GM21619 (cell line): Measurements from ENCODE around the gene ZNF681.
A peak's percentile ranks its signal among the peaks of the same experiment; 100 is the strongest.
"Not testable (repeated sequence)": the region's sequence is repeated elsewhere in the genome, so short reads cannot be mapped to it uniquely, and the experiment has no call there.

Experiments
- ATAC-seq: cut with Tn5 transposase; IDR thresholded peaks from one replicate; pipeline ENCODE4 v1.9.1; 2021; ENCODE audit not compliant: unreplicated experiment

ZNF681 gene

GRCh38 chr19:23774524-23774971, 15.9 kb upstream of the ZNF681 start:
- ATAC-seq, result no peak

DNA sequence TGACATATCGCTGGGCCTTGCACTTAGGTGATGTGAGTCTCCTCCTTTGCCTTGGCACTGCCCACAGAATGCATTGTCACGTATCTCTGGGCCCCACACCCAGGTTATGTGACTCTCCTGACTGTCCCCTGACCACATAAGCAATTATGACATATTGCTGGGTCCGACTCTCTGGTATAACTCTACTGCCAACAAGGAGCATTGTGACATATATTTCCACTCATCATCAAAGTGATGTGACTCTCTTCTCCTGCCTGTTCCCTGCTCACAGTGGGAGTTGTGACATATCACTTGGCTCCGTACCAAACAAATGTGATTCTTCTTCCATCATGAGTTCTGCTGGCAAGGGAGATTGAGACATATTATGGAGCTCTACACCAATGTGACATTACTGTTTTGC, 15.4 kb upstream of the ZNF681 start:
- no peak for ATAC-seq

DNA sequence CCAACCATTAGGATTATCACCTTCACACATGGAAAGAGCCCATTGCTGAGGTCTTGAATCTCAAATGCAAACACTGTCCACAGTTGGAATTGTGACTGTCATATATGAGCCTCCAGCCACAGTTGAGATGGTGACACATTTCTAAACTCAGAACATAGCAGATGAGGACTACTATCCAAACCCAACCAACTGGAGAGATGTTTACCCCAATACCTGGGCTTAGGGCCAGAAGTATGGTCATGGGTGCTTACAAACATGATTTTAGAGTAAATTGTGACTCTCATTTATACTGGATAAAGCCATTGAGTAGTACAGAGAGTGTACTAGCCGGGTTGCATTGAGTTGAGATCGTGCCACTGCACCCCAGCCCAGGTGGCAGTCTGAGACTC, 14.0 kb upstream of the ZNF681 start:
- no peak for ATAC-seq

DNA sequence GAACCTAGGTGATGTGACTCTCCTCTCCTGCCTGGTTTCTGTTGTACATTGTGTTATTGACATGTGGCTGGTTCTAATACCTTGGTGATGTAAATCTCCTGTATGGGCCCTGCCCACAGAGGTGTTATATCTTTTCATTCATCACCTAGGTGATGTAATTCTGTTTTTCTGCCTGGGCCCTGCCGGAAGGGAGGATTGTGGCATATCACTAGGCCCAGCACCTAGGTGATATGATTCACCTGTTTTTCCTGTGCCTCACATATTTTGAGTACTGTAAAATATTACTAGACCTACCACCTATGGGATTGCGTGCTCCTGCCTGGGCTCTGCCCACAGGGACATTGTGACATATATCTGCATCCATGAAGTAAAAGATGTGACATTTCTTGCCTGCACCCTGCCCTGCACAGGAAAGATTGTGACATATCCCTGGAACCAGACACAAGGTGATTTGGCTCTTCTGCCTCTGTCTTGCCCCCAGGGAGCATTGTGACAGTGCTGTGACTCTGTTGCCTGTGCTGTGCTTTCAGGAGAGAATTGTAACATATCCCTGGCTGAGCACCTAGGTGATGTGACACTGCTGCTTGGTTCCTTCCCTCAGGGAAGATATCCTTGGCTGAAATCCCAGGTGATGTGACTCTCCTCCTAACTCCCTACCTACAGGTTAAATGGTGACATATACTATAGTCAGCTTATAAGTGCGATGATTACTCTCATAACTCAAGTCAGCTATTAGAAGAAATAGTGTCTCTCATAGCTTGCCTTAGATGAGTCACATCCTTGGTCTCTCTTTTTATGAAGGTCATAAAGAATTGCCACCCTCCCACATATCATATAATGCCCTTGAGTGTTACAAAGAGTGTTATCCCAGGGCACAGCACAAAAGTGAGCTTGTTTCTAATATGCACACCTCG, 13.3 kb upstream of the ZNF681 start:
- ATAC-seq, result no peak

DNA sequence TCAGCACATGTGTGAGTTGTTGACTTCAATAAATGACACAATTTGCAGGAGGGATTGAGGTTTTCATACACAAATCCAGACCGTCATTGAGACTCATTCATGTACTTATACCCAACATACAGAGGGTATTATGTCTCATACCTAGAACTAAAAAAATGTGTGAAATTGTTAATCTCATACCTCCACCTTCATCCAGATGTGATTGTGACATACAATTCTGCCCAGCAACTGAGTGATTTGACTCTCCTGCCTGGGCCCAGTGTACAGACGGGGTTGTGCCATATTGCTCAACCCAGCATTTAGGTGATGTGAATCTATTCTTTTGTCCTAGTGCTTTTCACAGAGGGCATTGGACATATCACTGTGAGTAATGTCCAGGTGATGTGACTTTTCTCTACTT, 12.6 kb upstream of the ZNF681 start:
- ATAC-seq, result no peak

GRCh38 chr19:23770672-23771250, 12.1 kb upstream of the ZNF681 start:
- no peak for ATAC-seq

GRCh38 chr19:23769691-23770468, 11.2 kb upstream of the ZNF681 start:
- no peak for ATAC-seq

GRCh38 chr19:23766951-23767350, 8.3 kb upstream of the ZNF681 start:
- no peak for ATAC-seq

- ATAC-seq, result no peak
Observed at GRCh38 chr19:23764781-23765180, 6.1 kb upstream of the ZNF681 start.

DNA sequence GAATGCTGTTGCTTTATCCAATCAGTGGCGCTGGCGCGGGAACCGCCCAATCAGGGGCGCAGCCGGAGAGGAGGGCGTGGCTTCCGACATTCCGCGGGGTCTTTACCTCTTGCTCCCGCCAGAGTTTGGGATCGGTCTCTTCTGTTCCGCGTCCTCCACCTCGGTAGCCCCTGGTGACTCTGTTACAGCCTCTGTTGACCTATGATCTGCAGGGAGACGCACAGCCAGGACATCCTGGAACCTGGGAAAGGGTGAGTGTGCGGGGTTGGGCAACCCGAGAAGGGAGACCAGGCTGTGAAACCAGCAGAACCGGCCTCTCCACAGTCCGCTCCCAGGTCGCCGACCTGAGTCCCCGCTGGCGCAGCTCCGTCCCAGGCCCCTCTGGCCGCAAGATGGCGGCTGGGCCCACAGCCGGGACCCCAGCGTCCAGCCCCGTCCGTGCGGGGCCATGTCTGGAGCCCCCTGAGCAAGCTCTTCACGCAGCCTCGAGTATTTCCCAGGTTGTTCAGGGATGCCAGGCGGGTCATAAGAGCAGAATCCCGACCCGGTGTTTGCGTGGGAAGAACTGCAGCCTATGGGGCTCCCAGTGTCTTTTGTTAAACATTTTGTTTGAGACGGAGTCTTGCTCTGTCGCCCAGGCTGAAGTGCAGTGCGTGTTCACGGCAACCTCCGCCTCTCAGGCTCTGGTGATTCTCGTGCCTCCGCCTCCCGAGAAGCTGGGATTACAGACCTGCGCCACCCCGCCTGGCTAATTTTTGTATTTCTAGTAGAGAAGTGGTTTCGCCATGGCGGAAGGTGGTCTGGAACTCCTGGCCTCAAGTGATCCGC, 4.4 kb upstream of the ZNF681 start:
- ATAC-seq, result peak; percentile 60

GRCh38 chr19:23762548-23762883, 3.8 kb upstream of the ZNF681 start:
- ATAC-seq, result no peak

DNA sequence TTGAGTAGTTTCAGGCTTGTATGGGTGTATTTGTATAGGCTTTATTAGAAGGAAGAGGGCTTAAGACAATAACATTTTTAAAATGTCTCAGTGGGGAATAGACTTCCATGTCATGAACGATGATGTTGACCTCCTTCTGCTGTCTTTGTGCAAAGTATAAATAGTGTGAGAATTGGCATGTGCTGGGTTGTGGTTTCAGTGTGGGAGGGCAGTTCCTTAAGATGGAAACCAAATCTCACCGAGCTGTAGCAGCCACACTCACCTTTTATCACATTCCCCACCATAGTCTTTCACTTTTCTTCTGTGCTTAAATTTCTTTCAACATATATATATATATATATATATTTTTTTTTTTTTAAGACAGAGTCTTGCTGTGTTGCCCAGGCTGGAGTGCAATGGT, 1.6 kb upstream of the ZNF681 start:
- not testable (repeated sequence) for ATAC-seq

DNA sequence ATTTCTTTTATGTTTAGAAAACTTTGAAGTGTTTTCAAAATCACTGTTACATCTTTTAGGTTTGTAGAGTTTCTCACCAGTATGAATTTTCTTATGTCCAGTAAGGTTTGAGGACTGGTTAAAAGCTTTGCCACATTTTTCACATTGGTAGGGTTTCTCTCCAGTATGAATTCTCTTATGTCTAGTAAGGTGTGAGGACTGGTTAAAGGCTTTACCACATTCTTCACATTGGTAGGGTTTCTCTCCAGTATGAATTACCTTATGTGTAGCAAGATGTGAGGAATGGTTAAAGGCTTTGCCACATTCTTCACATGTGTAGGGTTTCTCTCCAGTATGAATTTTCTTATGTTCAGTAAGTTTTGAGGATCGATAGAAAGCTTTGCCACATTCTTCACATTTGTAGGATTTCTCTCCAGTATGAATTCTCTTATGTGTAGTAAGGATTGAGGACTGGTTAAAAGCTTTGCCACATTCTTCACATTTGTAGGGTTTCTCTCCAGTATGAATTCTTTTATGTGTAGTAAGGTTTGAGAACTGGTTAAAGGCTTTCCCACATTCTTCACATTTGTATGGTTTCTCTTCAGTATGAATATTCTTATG, 15.0 kb downstream of the ZNF681 start:
- not testable (repeated sequence) for ATAC-seq

DNA sequence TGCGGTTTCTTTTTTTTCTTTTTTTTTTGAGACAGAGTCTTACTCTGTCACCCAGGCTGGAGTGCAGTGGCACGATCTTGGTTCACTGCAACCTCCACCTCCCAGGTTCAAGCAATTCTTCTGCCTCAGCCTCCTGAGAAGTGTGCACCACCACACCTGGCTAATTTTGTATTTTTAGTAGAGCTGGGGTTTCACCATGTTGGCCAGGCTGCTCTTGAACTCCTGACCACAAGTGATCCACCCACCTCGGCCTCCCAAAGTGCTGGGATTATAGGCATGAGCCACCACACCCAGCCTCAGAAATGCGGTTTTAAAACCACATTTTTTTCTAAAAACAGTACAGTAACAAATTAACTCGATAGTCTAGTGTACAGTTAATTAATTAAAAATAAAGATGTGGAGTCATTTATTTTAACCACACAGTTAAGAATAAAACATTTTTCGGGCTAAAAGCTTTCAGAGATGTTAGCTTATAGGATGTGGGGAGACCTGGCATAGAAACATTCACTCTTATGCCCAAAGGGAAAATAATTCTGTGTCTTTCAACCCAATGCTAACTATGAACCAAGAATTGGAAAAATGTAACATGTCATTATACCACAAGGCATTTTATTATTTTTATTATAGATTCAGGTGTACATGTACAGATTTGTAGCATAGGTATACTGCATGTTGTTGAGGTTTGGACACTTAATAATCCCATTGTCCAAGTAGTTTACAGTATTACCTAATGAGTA, 27.8 kb downstream of the ZNF681 start:
- ATAC-seq, result not testable (repeated sequence)

DNA sequence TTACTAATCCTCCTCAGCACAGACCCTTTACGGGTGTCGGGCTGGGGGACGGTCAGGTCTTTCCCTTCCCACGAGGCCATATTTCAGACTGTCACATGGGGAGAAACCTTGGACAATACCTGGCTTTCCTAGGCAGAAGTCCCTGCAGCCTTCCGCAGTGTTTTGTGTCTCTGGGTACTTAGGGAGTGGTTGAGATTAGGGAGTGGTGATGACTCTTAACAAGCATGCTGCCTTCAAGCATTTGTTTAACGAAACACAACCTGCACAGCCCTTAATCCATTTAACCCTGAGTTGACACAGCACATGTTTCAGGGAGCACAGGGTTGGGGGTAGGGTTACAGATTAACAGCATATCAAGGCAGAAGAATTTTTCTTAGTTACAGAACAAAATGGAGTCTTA, 34.5 kb downstream of the ZNF681 start:
- not testable (repeated sequence) for ATAC-seq

DNA sequence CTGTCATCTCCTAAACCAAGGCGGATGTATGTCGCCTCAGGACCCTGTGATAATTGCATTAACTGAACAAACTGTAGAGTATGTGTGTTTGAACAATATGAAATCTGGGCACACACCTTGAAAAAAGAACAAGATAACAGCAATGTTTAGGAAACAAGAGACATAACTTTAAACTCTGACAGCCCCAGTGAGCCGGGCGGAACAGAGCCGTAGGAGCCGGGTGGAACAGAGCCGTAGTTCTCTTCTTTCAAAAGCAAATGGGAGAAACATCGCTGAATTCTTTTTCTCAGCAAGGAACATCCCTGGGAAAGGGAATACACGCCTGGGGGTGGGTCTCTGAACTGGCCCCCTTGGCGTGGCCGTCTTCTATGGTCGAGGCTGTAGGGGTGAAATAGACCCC, 39.9 kb downstream of the ZNF681 start:
- ATAC-seq, result no peak

DNA sequence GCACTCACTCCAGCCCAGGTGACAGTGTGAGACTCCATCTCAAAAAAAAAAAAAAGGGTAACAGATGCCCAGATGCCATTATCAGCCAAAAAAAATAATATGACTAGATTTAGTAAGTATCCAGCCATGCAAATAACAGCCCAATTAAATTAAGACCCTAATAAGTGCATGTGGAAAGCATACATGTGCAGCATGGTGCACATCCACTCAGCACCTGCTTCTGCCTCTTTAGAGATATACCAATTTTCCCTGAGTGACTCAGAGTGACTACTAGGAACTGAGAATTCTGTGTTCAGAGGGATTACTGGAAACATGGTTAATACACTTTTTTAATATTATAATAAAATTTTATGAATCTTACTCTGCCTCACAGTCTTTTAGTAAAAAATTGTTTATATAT, 41.9 kb downstream of the ZNF681 start:
- no peak for ATAC-seq

DNA sequence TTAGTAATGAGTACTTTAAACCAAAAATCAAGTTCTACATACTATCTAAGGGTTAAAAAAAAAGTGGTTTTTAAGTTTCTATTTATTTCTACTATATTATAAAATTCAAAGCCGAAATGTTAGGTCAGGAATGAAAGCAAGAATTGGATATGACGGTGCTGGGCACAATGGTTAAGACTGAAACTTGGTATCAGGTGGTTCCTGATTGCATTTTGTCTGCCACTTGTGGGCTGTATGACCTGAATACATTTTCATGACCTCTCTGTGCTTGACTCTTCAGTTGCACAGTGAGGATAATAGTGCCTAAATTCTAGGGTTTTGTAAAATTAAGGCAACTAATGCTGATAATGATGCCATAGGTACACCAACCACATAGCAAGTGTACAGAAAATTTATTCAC, 49.3 kb downstream of the ZNF681 start:
- no peak for ATAC-seq

DNA sequence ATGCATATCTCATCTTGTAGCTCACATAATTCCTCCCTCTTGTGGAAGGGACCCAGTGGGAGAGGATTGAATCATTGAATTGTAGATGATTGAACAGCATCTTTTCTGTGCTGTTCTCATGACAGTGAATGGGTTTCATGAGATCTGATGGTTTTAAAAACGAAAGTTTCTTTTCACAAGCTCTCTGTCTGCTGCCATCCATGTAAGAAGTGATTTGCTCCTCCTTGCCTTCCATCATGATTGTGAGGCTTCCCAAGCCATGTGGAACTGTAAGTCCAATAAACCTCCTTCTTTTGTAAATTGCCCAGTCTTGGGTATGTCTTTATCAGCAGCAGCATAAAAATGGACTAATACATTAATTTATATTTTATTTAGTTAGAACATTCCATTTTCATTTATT, 52.0 kb downstream of the ZNF681 start:
- no peak for ATAC-seq

DNA sequence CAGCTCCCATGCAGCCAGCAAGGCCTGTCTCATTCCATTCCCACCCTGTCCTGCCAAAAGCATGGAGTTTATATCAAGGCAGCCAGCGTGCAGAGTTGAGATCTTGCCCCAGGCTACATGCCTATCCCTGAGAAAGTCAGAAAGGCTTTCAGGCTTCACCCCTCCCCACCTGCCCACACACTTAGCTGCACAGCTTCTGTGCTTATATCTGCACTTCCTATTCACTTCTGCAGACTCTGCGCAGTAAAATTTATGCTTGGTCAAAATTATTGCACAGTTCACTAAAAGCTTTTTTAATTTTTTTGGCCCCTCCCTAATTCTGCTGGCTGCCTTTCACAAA, 59.2 kb downstream of the ZNF681 start:
- ATAC-seq, result no peak
